H1 (cell line): ENCODE results near the gene CKAP5. TPM values are rescaled to one million over a fixed set of nuclear protein-coding genes. Genes with fewer than 3 reads are reported as not detected.

Experiments used
- BCL11A ChIP-seq, 2 experiments: IDR thresholded peaks; one replicate each; pipeline ENCODE4 v1.6.1; 2011; ENCODE audit warnings: low read depth in 2 of 2, low read length in 2 of 2, mild to moderate bottlenecking in 2 of 2
- BRCA1 ChIP-seq: IDR thresholded peaks from 2 replicates; pipeline ENCODE4 v1.6.1; 2012; ENCODE audit warnings: low read depth, low read length, improper control_type of control experiment
- CEBPB ChIP-seq: IDR thresholded peaks from 2 replicates; pipeline ENCODE4 v1.6.1; 2012; ENCODE audit warnings: low read depth, low read length
- CREB1 ChIP-seq: IDR thresholded peaks from 2 replicates; pipeline ENCODE4 v1.6.1; 2012; ENCODE audit warnings: inconsistent platforms
- FOSL1 ChIP-seq: IDR thresholded peaks from 2 replicates; pipeline ENCODE4 v1.6.1; 2011; ENCODE audit warnings: mild to moderate bottlenecking, low read depth, low read length, moderate library complexity; ENCODE audit not compliant: insufficient read depth
- JUND ChIP-seq: IDR thresholded peaks from 2 replicates; pipeline ENCODE4 v1.6.1; 2011; ENCODE audit warnings: mild to moderate bottlenecking, improper control_type of control experiment, low read length
- KDM5A ChIP-seq: fragments of 200-600 bp; IDR thresholded peaks from 2 replicates; pipeline ENCODE4 v1.7.1; 2012; ENCODE audit warnings: mild to moderate bottlenecking, low read length, inconsistent platforms, mixed read lengths
- POU5F1 ChIP-seq: IDR thresholded peaks from 2 replicates; pipeline ENCODE4 v1.6.1; 2011; ENCODE audit warnings: low read depth, mild to moderate bottlenecking, low read length, moderate library complexity
- SIRT6 ChIP-seq: IDR thresholded peaks from one replicate; pipeline ENCODE4 v1.7.1; 2012; ENCODE audit warnings: low read length, inconsistent platforms
- SP1 ChIP-seq: IDR thresholded peaks from 2 replicates; pipeline ENCODE4 v1.6.1; 2011; ENCODE audit warnings: low read depth, low read length
- SRF ChIP-seq: IDR thresholded peaks from 2 replicates; pipeline ENCODE4 v1.6.1; 2011; ENCODE audit warnings: mild to moderate bottlenecking, low read depth, low read length, moderate library complexity
- polyA plus RNA-seq, 7 experiments: library from polyadenylated mRNA; depleted of rRNA in 3 of 7; stranded (reverse) in 5 of 7; unstranded in 2 of 7; fragments of >200 nt in 5 of 7; fragments of 200-250 nt in 2 of 7; gene quantifications; 1 replicate in 5 of 7; 2 replicates in 1 of 7; 4 replicates in 1 of 7; pipeline versions ENCODE4 v1.2.1 to v1.2.3, GENCODE V29; 2011 to 2013; ENCODE audit warnings: missing spikeins in 2 of 7, mixed read lengths in 2 of 7
- total RNA-seq: library from RNA; stranded (reverse); fragmentation: NEBNext Ultra II Directional; extraction: Animal tissue kit (Norgen Biotek cat#: 25700); gene quantifications from 2 replicates; pipeline ENCODE4 v1.2.1, GENCODE V29; 2021
- TF ChIP-seq, protein P1 (sequence below): fragments of 300-600 bp; sonication (generic); IDR thresholded peaks from 2 replicates; pipeline ENCODE4 v1.7.1; 2012; ENCODE audit warnings: low read length, moderate library complexity, mild to moderate bottlenecking, inconsistent platforms; ENCODE audit not compliant: insufficient replicate concordance

Gene CKAP5
- total and polyA plus RNA-seq, 2 of the 8 experiments (the other 6 are each of a cell fraction or from before 2014, with no cell fraction given) = 64.8 to 185 TPM

DNA sequence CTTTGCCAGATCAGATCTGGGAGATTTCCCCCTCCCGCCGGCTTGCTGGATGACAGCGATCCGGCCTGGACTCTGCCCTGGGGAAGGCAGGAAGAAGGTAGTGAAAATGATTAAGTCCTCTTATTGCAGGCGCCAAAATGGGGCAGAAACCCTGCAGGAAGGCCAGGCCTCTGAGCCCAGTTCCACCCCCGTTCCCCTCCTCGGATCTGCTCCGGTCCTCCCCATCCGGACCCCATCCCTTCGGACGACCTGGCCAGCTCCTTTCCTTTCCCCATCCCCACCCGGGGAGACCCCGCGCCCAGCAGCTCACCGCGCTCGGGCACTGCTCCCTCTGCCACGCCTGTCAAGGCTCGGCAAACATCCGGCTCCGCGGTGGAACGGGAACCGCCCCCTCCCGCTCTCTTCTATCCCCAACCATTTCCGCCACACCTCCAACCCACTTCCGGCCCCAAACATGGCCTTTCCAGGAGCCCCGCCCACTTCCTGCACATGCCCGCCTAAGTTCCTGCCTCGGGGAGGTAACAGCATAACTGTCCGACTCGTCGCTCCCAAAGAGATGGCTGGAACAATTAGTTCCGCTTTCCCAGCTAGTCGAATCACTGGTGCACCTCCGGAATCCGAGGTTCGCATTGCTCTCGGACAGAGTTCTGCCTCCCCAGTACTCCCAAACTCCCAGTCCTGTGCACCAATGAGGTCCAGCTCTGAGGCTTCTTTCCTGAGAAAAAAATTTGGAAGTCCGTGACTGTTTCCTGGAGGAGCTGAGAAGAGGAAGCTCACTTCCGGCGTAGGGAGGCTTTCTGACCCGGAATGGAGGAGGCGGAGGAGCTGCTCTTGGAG, 145.6 kb downstream of the CKAP5 start, which contains the start of the genes ARHGAP1 and ZNF408 (continued):
- TF ChIP-seq, protein P1, sequence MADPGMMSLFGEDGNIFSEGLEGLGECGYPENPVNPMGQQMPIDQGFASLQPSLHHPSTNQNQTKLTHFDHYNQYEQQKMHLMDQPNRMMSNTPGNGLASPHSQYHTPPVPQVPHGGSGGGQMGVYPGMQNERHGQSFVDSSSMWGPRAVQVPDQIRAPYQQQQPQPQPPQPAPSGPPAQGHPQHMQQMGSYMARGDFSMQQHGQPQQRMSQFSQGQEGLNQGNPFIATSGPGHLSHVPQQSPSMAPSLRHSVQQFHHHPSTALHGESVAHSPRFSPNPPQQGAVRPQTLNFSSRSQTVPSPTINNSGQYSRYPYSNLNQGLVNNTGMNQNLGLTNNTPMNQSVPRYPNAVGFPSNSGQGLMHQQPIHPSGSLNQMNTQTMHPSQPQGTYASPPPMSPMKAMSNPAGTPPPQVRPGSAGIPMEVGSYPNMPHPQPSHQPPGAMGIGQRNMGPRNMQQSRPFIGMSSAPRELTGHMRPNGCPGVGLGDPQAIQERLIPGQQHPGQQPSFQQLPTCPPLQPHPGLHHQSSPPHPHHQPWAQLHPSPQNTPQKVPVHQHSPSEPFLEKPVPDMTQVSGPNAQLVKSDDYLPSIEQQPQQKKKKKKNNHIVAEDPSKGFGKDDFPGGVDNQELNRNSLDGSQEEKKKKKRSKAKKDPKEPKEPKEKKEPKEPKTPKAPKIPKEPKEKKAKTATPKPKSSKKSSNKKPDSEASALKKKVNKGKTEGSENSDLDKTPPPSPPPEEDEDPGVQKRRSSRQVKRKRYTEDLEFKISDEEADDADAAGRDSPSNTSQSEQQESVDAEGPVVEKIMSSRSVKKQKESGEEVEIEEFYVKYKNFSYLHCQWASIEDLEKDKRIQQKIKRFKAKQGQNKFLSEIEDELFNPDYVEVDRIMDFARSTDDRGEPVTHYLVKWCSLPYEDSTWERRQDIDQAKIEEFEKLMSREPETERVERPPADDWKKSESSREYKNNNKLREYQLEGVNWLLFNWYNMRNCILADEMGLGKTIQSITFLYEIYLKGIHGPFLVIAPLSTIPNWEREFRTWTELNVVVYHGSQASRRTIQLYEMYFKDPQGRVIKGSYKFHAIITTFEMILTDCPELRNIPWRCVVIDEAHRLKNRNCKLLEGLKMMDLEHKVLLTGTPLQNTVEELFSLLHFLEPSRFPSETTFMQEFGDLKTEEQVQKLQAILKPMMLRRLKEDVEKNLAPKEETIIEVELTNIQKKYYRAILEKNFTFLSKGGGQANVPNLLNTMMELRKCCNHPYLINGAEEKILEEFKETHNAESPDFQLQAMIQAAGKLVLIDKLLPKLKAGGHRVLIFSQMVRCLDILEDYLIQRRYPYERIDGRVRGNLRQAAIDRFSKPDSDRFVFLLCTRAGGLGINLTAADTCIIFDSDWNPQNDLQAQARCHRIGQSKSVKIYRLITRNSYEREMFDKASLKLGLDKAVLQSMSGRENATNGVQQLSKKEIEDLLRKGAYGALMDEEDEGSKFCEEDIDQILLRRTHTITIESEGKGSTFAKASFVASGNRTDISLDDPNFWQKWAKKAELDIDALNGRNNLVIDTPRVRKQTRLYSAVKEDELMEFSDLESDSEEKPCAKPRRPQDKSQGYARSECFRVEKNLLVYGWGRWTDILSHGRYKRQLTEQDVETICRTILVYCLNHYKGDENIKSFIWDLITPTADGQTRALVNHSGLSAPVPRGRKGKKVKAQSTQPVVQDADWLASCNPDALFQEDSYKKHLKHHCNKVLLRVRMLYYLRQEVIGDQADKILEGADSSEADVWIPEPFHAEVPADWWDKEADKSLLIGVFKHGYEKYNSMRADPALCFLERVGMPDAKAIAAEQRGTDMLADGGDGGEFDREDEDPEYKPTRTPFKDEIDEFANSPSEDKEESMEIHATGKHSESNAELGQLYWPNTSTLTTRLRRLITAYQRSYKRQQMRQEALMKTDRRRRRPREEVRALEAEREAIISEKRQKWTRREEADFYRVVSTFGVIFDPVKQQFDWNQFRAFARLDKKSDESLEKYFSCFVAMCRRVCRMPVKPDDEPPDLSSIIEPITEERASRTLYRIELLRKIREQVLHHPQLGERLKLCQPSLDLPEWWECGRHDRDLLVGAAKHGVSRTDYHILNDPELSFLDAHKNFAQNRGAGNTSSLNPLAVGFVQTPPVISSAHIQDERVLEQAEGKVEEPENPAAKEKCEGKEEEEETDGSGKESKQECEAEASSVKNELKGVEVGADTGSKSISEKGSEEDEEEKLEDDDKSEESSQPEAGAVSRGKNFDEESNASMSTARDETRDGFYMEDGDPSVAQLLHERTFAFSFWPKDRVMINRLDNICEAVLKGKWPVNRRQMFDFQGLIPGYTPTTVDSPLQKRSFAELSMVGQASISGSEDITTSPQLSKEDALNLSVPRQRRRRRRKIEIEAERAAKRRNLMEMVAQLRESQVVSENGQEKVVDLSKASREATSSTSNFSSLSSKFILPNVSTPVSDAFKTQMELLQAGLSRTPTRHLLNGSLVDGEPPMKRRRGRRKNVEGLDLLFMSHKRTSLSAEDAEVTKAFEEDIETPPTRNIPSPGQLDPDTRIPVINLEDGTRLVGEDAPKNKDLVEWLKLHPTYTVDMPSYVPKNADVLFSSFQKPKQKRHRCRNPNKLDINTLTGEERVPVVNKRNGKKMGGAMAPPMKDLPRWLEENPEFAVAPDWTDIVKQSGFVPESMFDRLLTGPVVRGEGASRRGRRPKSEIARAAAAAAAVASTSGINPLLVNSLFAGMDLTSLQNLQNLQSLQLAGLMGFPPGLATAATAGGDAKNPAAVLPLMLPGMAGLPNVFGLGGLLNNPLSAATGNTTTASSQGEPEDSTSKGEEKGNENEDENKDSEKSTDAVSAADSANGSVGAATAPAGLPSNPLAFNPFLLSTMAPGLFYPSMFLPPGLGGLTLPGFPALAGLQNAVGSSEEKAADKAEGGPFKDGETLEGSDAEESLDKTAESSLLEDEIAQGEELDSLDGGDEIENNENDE = no peak
- TF ChIP-seq CREB1 = peak; percentile 75
- TF ChIP-seq BCL11A (IDR thresholded peaks at IDR 0.05; ENCODE audit: low read depth in 2 of 2, low read length in 2 of 2) = no peak
- no peak for TF ChIP-seq CEBPB
- no peak for TF ChIP-seq POU5F1
- TF ChIP-seq JUND = no peak
- peak; percentile 96 for TF ChIP-seq SRF
- no peak for TF ChIP-seq BRCA1
- TF ChIP-seq SIRT6 = no peak
- peak; percentile 91 for TF ChIP-seq KDM5A
- no peak for TF ChIP-seq FOSL1
- no peak for TF ChIP-seq SP1
